ENCODE measurements around the gene ANO6. TPM values are rescaled to one million over a fixed set of nuclear protein-coding genes. Genes with fewer than 3 reads are reported as not detected.
A peak's percentile ranks its signal among the peaks of the same experiment; 100 is the strongest.

ANO6 gene
- total and polyA plus RNA-seq, 8 donors = 4.4 to 78.8 (median 21.9) TPM

GRCh38 chr12:45415393-45415817, 199.5 kb downstream of the ANO6 start:
- WGBS, 5 donors = 73 to 85% (median 77%) methylated on average over 4 of the region's 4 CpGs
- Histone ChIP-seq H3K27ac (no peak overlapping the region), H3K27me3 (no peaks in the 10 kb centered on the region), H3K4me1 (no peaks in the 10 kb centered on the region), H3K9me3 (no peaks in the 10 kb centered on the region), H3K4me3 (no peak overlapping the region), H3K36me3 (peaks cover 8 to 78% (median 70%) of the 10 kb centered on the region in 4 donors)
- intact Hi-C loops (cut with DNase I; ENCODE audit: low total_unique reads) = no loop called here
- TF ChIP-seq EP300 (IDR thresholded peaks at IDR 0.05) (no peak), POLR2A (IDR thresholded peaks at IDR 0.05) (no peak), POLR2AphosphoS5 (IDR thresholded peaks at IDR 0.05) (peak in 1 of 3 donors; percentile 60), CTCF (IDR thresholded peaks at IDR 0.05) (no peak)
- DNase-seq = no peak

- intact Hi-C loops (cut with DNase I; ENCODE audit: low total_unique reads) = no loop called here
- Histone ChIP-seq H3K9me3 (no peaks in the 10 kb centered on the region), H3K4me3 (no peak overlapping the region), H3K27me3 (no peaks in the 10 kb centered on the region), H3K27ac (no peak overlapping the region), H3K4me1 (no peaks in the 10 kb centered on the region), H3K36me3 (peaks cover 8 to 78% (median 68%) of the 10 kb centered on the region in 4 donors)
- TF ChIP-seq EP300 (IDR thresholded peaks at IDR 0.05) = no peak
- TF ChIP-seq POLR2AphosphoS5 (IDR thresholded peaks at IDR 0.05) = no peak
- TF ChIP-seq CTCF (IDR thresholded peaks at IDR 0.05) = no peak
- TF ChIP-seq POLR2A (IDR thresholded peaks at IDR 0.05) = no peak
- 71 to 86% (median 78%) methylated on average over 2 of the region's 2 CpGs for WGBS, 5 donors
- DNase-seq = no peak
These were observed 200.2 kb downstream of the ANO6 start for GRCh38 chr12:45416126-45416525.

DNA sequence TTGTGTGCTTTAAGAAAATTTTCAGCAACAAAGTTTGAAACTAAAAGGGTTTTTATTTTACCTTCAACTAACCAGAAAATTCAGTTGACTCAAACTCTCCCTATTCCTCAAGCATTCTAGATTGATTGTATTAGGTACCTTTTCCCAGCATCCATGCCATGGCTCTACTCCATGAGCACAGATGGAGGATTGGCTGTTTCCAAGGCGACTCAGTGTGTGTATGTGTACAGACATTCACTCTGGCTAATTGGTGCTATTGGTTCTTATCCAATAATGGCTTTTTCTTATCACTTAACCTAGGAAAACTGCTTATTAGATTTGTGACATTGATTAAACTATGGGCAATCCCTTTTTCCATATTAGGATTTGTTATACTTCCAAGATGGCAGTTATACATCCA, 202.6 kb downstream of the ANO6 start:
- TF ChIP-seq POLR2AphosphoS5 (IDR thresholded peaks at IDR 0.05) (no peak), EP300 (IDR thresholded peaks at IDR 0.05) (no peak), POLR2A (IDR thresholded peaks at IDR 0.05) (no peak)
- intact Hi-C loops (cut with DNase I; ENCODE audit: low total_unique reads) = no loop called here

DNA sequence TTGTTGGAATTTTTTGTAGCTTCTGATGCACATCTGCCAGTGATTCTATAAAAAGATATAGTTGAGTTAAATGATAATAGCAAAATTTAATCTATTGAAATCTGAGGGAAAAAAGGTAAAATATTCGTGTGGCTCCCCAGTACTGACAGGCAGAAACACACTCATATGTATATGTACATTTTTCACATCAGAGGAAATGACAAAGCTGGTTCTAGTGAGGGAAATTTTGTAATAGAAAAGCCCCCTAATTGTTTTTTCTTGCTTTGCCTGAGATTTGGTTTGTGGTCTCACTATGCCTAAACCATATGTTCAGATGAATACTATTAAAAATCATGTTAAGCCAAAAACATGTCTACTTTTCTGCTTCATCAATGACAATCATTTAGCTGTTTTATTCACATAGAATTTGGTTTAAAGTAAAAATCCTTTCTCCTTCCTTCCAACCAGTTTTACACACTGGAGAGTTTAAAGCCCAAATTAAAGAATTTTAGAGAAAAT, 203.5 kb downstream of the ANO6 start:
- peaks cover 14 to 80% (median 69%) of the 10 kb centered on the region in 4 donors for H3K36me3 ChIP-seq
- no peak for DNase-seq
- WGBS, 5 donors = 82 to 91% (median 87%) methylated on average over 1 of the region's 1 CpG
- H3K4me3 ChIP-seq = no peak overlapping the region
- H3K4me1 ChIP-seq = no peaks in the 10 kb centered on the region
- intact Hi-C loops (cut with DNase I; ENCODE audit: low total_unique reads) = no loop called here
- no peaks in the 10 kb centered on the region for H3K27me3 ChIP-seq
- no peaks in the 10 kb centered on the region for H3K9me3 ChIP-seq
- no peak overlapping the region for H3K27ac ChIP-seq
- TF ChIP-seq POLR2A (IDR thresholded peaks at IDR 0.05) (no peak), POLR2AphosphoS5 (IDR thresholded peaks at IDR 0.05) (no peak), EP300 (IDR thresholded peaks at IDR 0.05) (no peak), CTCF (IDR thresholded peaks at IDR 0.05) (no peak)

More for the DNA sequence above, 202.6 kb downstream of the ANO6 start:
- no peak overlapping the region for H3K27ac ChIP-seq
- H3K4me1 ChIP-seq = no peaks in the 10 kb centered on the region
- H3K36me3 ChIP-seq = peaks cover 14 to 77% (median 68%) of the 10 kb centered on the region in 4 donors
- no peak for DNase-seq
- H3K9me3 ChIP-seq = no peaks in the 10 kb centered on the region
- H3K4me3 ChIP-seq = no peak overlapping the region
- H3K27me3 ChIP-seq = no peaks in the 10 kb centered on the region
- WGBS, 5 donors = 91 to 100% (median 98%) methylated on average over 1 of the region's 1 CpG

DNA sequence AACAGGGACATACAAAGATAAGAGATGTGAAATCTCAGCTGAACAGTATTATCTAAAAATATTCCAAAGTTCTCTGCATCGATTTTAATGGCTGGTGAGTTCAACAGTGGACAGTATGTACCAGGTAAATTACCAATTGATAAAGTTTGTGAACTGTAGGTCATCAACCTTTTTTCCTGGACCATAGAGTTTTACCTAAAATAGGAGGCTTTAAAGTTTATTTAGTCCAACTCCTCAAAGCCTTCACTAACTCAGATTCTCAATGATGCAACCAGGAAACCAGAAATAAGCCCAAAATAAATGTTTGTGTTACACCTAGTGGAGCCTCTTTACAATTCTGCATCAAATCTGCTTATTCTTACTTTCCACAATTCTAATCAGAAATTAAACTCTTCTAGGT, 205.8 kb downstream of the ANO6 start:
- no peak for TF ChIP-seq CTCF (IDR thresholded peaks at IDR 0.05)
- TF ChIP-seq EP300 (IDR thresholded peaks at IDR 0.05) = no peak
- no peak for TF ChIP-seq POLR2AphosphoS5 (IDR thresholded peaks at IDR 0.05)
- TF ChIP-seq POLR2A (IDR thresholded peaks at IDR 0.05) = no peak
- H3K27ac ChIP-seq = no peak overlapping the region
- peaks cover 11 to 83% (median 77%) of the 10 kb centered on the region in 4 donors for H3K36me3 ChIP-seq
- no peaks in the 10 kb centered on the region for H3K9me3 ChIP-seq
- intact Hi-C loops (cut with DNase I; ENCODE audit: low total_unique reads) = no loop called here
- 89 to 95% (median 91%) methylated on average over 1 of the region's 1 CpG for WGBS, 5 donors
- no peaks in the 10 kb centered on the region for H3K27me3 ChIP-seq
- no peak for DNase-seq
- H3K4me3 ChIP-seq = no peak overlapping the region
- H3K4me1 ChIP-seq = no peaks in the 10 kb centered on the region
